HEK293T (cell line): Measurements from ENCODE around the gene HOXD12.
A peak's percentile ranks its signal among the peaks of the same experiment; 100 is the strongest.

Experiments
- CTCF ChIA-PET: fragments of 350-600 bp; formaldehyde crosslinking; extraction: SDS; loops from one replicate; lab custom pipeline; 2021; ENCODE audit warnings: antibody characterized with exemption, inconsistent platforms; lab: Yijun Ruan, JAX
- POLR2A ChIA-PET: fragments of 350-600 bp; formaldehyde crosslinking; extraction: SDS; loops from one replicate; lab custom pipeline; 2020; ENCODE audit warnings: antibody characterized with exemption, inconsistent platforms; lab: Yijun Ruan, JAX
- DNase-seq: peaks from one replicate; pipeline ENCODE4 v3.0.0; 2012; ENCODE audit warnings: mixed read lengths; ENCODE audit errors: extremely low spot score
- ARNT ChIP-seq: fragments of 450-650 bp; IDR thresholded peaks from 2 replicates; pipeline ENCODE4 v1.6.1; 2017; ENCODE audit warnings: mild to moderate bottlenecking
- BHLHE40 ChIP-seq: fragments of 450-650 bp; IDR thresholded peaks from 2 replicates; pipeline ENCODE4 v1.6.1; 2016; ENCODE audit warnings: mild to moderate bottlenecking, moderate library complexity, borderline replicate concordance
- CTBP1 ChIP-seq: fragments of 450-650 bp; IDR thresholded peaks from 2 replicates; pipeline ENCODE4 v1.6.1; 2016; ENCODE audit warnings: borderline replicate concordance
- ELF4 ChIP-seq: fragments of 450-650 bp; IDR thresholded peaks from 2 replicates; pipeline ENCODE4 v1.6.1; 2017; ENCODE audit warnings: antibody characterized with exemption
- FOXA1 ChIP-seq: fragments of 450-650 bp; IDR thresholded peaks from 2 replicates; pipeline ENCODE4 v1.6.1; 2016; ENCODE audit warnings: mild to moderate bottlenecking
- FOXK2 ChIP-seq: fragments of 450-650 bp; IDR thresholded peaks from 2 replicates; pipeline ENCODE4 v1.6.1; 2016; ENCODE audit warnings: mild to moderate bottlenecking
- FOXM1 ChIP-seq: fragments of 450-650 bp; IDR thresholded peaks from 2 replicates; pipeline ENCODE4 v1.6.1; 2017; ENCODE audit warnings: mild to moderate bottlenecking, borderline replicate concordance
- HDGF ChIP-seq: fragments of 450-650 bp; IDR thresholded peaks from 2 replicates; pipeline ENCODE4 v1.6.1; 2017; ENCODE audit warnings: antibody characterized with exemption, borderline replicate concordance
- L3MBTL2 ChIP-seq: fragments of 450-650 bp; conservative IDR thresholded peaks from 2 replicates; pipeline ENCODE4 v1.6.1; 2016; ENCODE audit warnings: mild to moderate bottlenecking
- NFRKB ChIP-seq: fragments of 450-650 bp; IDR thresholded peaks from 2 replicates; pipeline ENCODE4 v1.6.1; 2016; ENCODE audit warnings: mild to moderate bottlenecking, moderate library complexity
- SP1 ChIP-seq: fragments of 450-650 bp; IDR thresholded peaks from 2 replicates; pipeline ENCODE4 v1.6.1; 2017
- SUZ12 ChIP-seq: fragments of 450-650 bp; IDR thresholded peaks from 2 replicates; pipeline ENCODE4 v1.6.1; 2016; ENCODE audit warnings: mild to moderate bottlenecking
- TARDBP ChIP-seq: fragments of 450-650 bp; IDR thresholded peaks from 2 replicates; pipeline ENCODE4 v1.6.1; 2016
- ZNF384 ChIP-seq: fragments of 450-650 bp; IDR thresholded peaks from 2 replicates; pipeline ENCODE4 v1.6.1; 2016
- TF ChIP-seq, protein P1 (sequence below): fragments of 450-650 bp; IDR thresholded peaks from 2 replicates; pipeline ENCODE4 v1.6.1; 2016

The HOXD12 gene

DNA sequence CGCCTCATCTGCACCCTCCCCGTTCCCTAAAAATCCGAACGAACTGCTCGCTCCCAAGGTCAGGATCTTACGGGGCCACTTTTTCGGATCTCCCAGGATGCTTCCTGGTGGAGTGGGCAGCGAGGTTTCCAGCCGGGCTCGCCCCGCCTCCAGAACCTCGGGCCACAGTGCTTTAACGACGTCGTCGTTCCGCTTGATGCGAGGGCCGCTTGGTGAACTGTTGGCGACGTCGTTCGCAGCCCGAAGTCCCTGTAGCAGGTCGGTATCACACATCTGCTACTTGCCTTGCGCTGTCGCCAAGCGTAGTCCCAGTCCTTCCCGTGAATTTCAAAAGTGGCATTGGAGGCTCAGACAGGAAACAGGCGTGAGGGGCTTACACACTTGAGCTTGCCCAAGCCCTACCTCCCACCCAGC lies 31.2 kb upstream of the HOXD12 start:
- TF ChIP-seq ELF4 = no peak
- TF ChIP-seq ARNT = no peak
- TF ChIP-seq FOXK2 = no peak
- no peak for TF ChIP-seq SP1
- TF ChIP-seq ZNF384 = no peak
- no peak for TF ChIP-seq TARDBP
- TF ChIP-seq CTBP1 = no peak
- DNase-seq = no peak
- POLR2A ChIA-PET = no interaction called here
- CTCF ChIA-PET = interaction anchor here (1.7 kb wide), 1 partner anchor 12 kb away, joined by 5 read pairs; no protein-coding TSS in a partner anchor

DNA sequence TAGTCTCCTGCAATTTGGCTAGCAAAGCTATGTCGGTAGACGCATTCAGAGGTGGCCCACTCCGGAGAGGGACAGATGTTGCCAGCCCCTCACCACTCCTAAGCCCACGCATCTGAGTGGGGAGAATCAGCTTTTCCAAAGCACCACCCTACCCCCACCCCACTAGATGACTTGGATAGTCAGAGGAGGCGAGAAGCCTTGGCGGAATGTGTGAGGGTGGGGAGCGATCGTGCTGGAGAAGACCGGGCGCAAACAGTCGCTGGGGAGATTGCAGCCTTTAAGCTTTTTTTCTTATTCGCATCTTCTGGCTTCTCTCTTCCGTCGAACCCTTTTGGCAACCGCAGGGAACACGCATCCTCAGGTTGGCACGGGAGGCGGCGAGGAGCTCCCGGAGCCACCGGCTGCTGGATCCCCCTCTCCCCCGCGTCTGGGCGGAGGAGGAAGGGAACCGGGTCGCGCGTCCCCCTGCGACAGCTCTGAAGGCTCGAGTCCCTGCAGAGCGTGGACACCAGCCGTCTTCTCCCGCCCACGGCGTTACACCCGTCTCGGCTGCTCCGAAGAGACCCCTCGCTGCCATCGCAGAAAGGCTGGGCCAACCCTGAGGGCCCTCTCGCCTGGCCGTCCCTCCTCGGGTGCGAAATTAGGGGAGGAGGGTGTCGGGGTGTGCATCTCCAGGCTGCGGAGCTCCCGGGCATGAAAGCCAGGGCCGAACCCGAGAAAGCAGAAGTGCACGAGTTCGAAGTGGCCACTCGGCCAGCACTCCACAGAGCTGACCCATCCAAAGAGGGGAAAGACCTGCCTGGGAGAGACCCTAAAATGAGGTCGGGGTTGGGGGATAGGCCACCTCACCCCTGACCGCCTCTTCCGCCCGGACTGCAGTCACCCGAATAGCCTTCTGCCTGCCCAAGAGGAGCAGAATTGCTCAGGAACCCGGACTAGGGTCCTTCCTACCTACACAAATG lies 28.0 kb upstream of the HOXD12 start:
- no peak for DNase-seq
- ChIA-PET POLR2A (no interaction called here), CTCF (interaction anchor here (0.6 kb wide), 1 partner anchor 264 kb away, joined by 6 read pairs; no protein-coding TSS in a partner anchor)
- TF ChIP-seq NFRKB (no peak), FOXA1 (no peak), BHLHE40 (no peak)

DNA sequence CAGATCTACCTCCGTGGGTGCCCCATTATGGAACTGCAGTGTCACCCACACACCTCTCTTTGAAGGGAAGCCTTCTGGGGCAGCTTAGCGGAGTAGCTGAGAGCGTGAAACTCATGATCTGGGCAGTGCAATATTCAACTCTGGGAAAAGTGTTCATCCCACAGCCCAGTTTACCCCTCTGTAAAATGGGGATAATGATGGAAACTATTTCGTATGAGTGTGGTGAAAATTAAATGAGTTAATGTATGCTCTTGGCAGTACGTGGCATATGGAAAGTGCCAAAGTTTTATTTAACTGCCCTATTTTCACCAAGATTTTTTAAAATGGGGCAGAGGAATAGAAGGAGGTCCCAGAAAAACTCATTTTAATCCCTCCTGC lies 27.3 kb upstream of the HOXD12 start:
- ChIA-PET CTCF (no interaction called here), POLR2A (no interaction called here)

DNA sequence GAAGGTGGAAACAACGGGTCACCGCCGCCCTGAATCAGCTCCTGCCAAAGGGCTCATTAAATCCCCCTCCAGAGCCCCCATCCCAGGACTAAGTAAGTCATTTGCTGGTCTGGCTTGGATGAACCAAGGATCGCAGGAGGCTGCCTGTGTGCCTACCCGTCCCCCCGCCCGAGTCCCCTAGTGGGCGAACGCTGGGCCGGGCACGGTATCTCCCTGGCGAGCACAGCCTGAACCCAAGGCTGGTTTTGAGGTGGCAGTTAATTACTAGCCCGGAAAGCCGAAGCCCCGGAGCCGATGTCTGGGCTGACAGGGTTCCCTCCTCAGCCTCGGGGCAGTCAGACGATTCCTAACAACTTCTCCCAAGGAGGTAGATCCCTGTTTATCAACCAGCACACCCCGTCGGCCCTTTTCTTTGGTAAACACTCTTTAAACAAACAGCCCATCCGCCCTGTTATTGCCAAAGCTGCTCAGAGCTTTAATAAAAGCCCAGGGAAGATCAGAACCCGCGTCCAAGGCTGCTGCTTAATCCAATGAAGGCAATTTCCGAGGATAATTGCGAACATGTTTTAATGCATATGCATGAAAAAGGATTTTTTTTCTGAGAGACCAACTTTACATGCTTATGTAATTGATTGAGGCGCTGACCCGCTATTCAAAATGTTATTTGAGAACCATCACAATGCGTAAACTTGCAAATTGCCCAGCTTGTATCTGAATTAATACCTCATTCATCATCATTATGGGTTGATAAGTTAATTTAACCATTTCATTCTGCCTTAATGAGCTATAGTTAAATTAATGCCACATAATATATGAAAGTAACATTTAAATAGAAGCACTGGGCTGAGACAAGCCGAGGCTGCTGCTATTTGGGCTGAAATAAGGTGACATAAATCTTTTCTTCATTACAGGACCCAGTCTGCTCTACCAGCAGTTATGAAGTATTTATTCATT lies 26.4 kb upstream of the HOXD12 start:
- ChIA-PET POLR2A (no interaction called here), CTCF (no interaction called here)
- DNase-seq = no peak
- TF ChIP-seq SUZ12 = no peak
- no peak for TF ChIP-seq NFRKB
- TF ChIP-seq FOXM1 = no peak
- TF ChIP-seq, protein P1, sequence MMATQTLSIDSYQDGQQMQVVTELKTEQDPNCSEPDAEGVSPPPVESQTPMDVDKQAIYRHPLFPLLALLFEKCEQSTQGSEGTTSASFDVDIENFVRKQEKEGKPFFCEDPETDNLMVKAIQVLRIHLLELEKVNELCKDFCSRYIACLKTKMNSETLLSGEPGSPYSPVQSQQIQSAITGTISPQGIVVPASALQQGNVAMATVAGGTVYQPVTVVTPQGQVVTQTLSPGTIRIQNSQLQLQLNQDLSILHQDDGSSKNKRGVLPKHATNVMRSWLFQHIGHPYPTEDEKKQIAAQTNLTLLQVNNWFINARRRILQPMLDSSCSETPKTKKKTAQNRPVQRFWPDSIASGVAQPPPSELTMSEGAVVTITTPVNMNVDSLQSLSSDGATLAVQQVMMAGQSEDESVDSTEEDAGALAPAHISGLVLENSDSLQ = peak; percentile 48; the same call in 1 of the 2 replicates
- TF ChIP-seq L3MBTL2 = no peak

More for the DNA sequence above, 27.3 kb upstream of the HOXD12 start:
- no peak for TF ChIP-seq ZNF384
- TF ChIP-seq FOXM1 = no peak
- TF ChIP-seq L3MBTL2 = no peak
- no peak for TF ChIP-seq TARDBP
- TF ChIP-seq FOXA1 = no peak
- no peak for DNase-seq

DNA sequence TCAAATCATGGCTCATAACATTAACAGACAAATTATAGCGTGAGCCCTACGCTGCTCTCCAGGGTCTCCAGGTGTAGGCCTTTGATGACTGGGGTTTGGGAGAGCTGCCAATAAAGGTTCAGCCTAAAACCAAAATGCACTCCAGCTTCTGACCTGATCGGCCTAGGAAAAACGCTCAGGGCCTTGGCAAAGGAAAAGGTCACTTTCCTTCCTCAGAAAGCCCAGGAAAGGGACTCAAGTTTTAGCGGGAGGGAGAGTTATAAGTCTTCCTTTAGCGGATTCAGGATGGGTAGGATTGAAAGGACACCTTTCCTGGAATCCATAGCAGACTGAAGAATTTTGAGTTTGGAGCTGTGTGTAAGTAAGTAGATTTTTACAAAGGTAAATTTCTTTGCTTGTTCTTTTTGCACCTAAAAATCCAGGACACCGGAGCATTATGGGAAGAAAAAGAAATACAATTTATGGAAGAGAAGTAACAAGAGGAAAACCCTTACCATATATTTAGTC lies 24.6 kb upstream of the HOXD12 start:
- ChIA-PET POLR2A (no interaction called here), CTCF (no interaction called here)
- TF ChIP-seq TARDBP = no peak
- DNase-seq = no peak

DNA sequence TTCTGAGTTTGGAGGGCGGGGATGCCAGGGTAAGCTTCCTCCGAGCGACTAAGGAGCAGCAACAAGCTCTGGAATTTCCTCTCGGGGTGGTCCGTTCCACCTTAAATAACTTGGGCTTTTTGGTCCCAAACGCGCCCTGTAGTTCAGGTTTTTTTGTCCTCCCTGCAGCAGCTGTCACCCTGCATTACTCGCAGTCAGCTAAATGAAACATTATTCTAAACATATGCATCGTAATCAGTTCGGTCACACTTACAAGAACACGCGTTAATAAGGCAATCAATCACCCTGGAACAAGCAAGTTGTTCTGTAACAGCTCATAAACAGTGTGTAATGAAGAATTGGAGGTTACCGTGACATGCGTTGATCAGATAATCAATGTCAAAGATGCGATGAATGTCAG lies 24.1 kb upstream of the HOXD12 start:
- ChIA-PET POLR2A (no interaction called here), CTCF (no interaction called here)
- DNase-seq = no peak
- TF ChIP-seq ARNT (no peak), NFRKB (no peak), CTBP1 (no peak)

DNA sequence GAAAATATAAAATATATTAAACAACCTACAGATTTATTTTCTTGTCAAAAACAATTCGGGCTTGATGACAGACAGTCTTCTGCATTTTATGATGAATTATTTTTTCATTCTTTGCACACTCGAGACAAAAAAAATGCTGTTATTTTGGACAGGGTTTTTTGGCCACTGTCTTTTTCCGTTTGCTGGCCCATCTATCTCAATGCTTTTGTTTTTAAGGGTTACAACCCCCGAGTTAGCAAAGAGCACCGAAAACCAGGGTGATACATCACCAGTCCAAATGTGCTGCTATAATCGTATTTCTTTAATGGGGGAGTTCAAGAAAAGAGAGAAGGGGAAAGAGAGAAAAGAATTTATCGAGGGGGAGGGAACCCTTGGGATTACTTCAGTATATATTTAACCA lies 23.5 kb upstream of the HOXD12 start:
- TF ChIP-seq HDGF (no peak), ELF4 (no peak), FOXK2 (no peak), L3MBTL2 (no peak), BHLHE40 (no peak), TARDBP (no peak), SP1 (no peak), ZNF384 (no peak), FOXA1 (no peak)
- TF ChIP-seq, protein P1 = no peak
- DNase-seq = no peak
- CTCF ChIA-PET = no interaction called here
- POLR2A ChIA-PET = no interaction called here
